OCI-M1 (cell line): ENCODE results near the gene KDELR3.
A peak's percentile ranks its signal among the peaks of the same experiment; 100 is the strongest.
"Not testable (repeated sequence)": the region's sequence is repeated elsewhere in the genome, so short reads cannot be mapped to it uniquely, and the experiment has no call there.

Source experiments
- DNase-seq: peaks from one replicate; lab custom pipeline; 2025; lab: John Stamatoyannopoulos, UW

KDELR3 gene

DNA sequence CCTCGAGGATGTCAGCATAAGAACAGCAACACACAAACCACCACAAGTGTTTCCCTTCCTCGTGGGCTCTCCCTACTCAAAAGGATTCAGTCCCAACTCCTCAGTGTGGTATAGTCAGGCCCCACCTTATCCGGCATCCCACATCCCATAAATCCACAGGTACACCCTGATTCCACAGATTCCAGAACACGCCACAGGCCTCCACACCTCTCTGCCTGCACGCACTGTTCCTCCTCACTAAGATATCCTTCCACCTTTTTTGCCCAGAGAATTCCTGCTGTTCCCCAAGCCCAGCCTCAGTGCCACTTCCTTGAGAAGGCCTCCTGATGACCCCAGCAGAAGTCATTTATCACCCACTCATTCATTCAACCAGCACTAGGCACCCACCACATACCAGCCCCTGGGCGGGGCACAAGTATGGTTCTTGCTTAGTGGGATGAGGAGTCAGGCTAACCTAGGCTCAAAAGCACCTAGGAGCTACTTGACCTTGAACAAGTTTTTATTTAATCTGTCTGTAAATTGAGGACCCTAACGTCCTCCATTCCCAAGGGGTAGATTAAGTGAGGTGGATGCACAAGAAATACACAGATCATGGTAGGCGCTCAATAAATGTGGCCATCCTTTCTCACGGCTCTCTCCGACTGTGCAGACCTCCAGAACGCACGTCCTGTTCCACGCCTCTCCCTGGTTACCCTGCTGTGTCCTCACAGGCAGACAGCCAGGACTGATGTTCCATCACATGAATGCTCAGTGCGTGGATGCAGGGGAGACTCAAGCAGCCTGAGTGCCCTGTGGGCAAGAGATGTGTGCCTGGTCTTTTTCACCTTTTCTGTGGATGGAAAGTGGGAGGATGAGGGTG is 10.8 kb upstream of the KDELR3 start:
- DNase-seq: no peak

GRCh38 chr22:38460426-38460840 is 7.5 kb upstream of the KDELR3 start:
- DNase-seq: no peak

DNA sequence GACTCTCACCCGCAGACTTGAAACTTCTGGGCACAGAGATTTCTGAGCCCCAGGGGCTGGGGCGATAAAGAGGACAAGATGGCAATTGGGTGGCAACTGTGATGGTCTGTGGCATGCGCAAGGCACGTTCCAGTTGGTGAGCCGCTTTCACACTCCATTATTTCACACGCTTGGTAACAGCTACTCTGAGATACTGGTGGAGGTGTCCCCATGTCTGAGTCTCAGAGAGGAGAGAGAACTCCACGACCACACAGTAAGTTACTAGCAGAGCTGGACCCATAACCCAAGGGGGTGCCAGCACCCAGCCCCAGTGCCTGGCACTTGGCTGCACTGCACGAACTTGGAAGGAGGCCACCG is 6.9 kb upstream of the KDELR3 start:
- DNase-seq: no peak

GRCh38 chr22:38461414-38462081 is 6.3 kb upstream of the KDELR3 start:
- peak; percentile 89 for DNase-seq

- DNase-seq: no peak
These were observed 4.7 kb upstream of the KDELR3 start for GRCh38 chr22:38462960-38463784.

- no peak for DNase-seq
These were observed 2.8 kb upstream of the KDELR3 start for GRCh38 chr22:38464992-38465672.

GRCh38 chr22:38465673-38466490 is 2.0 kb upstream of the KDELR3 start:
- DNase-seq: no peak

GRCh38 chr22:38467438-38467903 is 425 bp upstream of the KDELR3 start:
- no peak for DNase-seq

- DNase-seq: no peak
These were observed 778 bp downstream of the KDELR3 start for GRCh38 chr22:38468443-38469305.

- no peak for DNase-seq
These were observed 1.4 kb downstream of the KDELR3 start for GRCh38 chr22:38469306-38469781.

- not testable (repeated sequence) for DNase-seq
These were observed 2.3 kb downstream of the KDELR3 start for GRCh38 chr22:38470179-38470578.

DNA sequence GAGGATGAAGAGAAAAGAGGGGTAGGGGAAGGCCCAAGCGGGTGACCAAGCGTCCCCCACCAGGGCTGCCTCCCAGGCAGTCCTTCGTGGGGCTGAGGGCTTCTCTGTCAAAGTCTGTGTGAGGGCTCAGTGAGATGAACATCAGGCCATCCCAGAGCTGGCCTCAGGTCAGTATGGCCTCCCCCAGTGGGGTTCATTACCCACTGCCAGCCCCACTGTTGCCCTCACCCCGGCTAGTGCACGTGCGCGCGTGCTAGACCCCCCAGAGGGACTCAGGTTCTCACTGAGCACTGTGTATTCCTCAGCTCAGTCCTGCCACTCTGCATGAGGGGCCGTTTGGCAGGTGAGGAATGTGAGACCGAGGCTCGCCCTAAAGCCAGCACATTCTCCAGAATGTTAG is 3.3 kb downstream of the KDELR3 start:
- no peak for DNase-seq

GRCh38 chr22:38474003-38474607 is 6.2 kb downstream of the KDELR3 start:
- DNase-seq: no peak

DNA sequence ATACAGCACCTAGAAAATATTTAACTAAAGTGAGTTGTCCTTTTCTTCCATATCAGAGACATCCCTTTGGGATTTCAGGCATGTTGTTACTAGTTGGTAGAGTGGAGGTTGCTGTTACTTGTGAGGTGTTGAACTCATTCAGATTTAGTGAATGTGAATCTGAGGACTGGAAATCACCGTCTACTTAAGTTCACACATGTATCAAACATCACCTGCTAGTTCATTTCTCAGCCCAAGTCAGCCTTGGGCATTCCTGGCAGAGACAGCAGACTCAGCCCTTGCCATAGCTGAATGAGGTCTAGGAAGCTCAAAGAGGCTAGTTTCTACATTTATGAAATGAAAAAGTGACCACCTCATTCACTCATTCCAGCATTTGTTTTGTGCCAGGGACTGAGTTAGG is 9.7 kb downstream of the KDELR3 start:
- no peak for DNase-seq

DNA sequence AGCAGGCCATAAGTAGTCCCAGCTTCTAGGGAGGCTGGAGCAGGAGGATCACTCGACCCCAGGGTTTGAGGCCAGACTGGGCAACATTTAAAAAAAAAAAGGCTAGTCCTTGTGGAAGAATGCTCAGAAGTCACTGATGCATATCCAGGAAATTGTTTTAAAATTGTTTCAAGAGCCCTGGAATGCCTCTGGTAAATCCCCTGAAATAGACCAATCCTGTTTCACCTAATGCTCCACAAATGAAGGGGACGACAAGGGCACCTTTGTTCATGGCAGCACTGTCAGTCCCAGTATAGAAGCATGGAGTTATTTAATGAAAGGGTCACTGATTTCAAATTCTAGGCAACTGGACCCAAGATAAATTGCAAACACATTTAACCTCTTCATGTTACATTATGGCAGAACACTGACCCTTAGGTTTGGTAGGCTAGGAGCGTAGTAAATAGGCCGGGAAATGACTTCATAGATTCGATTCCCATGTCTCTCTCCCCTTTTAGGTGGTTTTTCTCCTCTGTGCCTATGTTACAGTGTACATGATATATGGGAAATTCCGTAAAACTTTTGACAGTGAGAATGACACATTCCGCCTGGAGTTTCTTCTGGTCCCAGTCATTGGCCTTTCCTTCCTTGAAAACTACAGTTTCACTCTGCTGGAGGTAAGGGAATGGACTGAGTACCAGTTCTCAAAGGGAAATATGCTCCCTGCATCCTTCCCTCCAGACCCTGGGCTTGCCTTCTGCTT is 11.4 kb downstream of the KDELR3 start:
- no peak for DNase-seq

DNA sequence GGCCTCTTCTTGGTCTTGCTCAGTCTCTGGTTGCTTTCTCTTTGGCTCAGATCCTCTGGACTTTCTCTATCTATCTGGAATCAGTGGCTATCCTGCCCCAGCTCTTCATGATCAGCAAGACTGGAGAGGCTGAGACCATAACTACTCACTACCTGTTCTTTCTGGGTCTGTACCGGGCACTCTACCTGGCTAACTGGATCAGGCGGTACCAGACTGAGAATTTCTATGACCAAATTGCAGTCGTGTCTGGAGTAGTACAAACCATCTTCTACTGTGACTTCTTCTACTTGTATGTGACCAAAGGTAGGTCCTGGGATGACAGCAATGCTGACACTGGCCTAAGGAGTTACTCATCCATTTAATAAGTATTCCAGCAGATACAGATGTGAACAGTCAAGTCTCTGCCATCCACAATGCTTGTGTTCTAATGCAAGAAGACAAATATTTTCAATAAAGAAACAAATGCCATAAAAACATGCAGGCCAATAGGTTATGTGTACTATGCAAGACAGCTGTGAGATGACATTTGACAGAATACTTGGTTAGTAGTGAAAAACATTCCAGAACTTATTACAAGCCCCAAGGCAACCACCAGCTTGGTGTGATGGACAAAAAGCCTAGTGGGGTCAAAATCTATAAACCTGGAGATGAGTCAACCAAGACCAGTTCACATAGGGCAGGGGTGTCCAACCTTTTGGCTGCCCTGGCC is 13.4 kb downstream of the KDELR3 start:
- DNase-seq: peak; percentile 34

DNA sequence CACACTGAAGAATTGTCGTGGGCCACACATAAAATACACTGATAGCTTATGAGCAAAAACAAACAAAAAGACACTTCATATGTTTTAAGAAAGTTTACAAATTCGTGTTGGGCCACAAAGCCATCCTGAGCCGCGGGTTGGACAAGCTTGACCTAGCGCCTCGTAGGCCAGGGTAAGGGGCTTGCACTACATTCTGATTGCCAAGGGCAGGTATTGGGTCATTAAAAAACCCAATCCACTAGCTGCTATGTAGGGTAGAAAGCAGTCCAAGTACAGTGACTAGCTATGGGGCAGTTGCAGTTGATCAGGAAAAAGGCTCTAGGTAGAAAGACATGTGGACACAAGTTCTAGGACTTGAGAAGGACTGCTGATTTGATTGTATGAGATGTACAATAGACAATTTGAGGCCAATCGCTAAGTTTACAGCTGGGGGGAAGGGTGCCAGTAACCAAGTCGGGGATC is 14.0 kb downstream of the KDELR3 start:
- no peak for DNase-seq
